Endodermal cell (in vitro differentiated cells): ENCODE data around the gene NOD1. TPM values are rescaled to one million over a fixed set of nuclear protein-coding genes. Genes with fewer than 3 reads are reported as not detected.

ENCODE experiments used
- DNase-seq: peaks from one replicate; pipeline ENCODE4 v3.0.0-alpha.2; 2017
- H3K27ac ChIP-seq: 2 replicates; pipeline ENCODE4 v1.5.1; 2013; ENCODE audit warnings: mild to moderate bottlenecking, low read depth, low read length, moderate library complexity
- H3K27me3 ChIP-seq: 2 replicates; pipeline ENCODE4 v1.6.1; 2013; ENCODE audit warnings: mild to moderate bottlenecking, low read length, moderate library complexity; ENCODE audit not compliant: insufficient read depth, control insufficient read depth, poor library complexity, severe bottlenecking
- H3K36me3 ChIP-seq: 2 replicates; pipeline ENCODE4 v1.7.0; 2013; ENCODE audit warnings: mild to moderate bottlenecking, low read length, moderate library complexity; ENCODE audit not compliant: control insufficient read depth, insufficient read depth
- H3K4me1 ChIP-seq: one replicate; pipeline ENCODE4 v1.7.0; 2013; ENCODE audit warnings: low read length; ENCODE audit not compliant: control insufficient read depth, insufficient read depth
- H3K4me3 ChIP-seq: 2 replicates; pipeline ENCODE4 v1.5.1; 2013; ENCODE audit warnings: mild to moderate bottlenecking, low read length, moderate library complexity
- H3K9ac ChIP-seq: 2 replicates; pipeline ENCODE4 v1.6.1; 2013; ENCODE audit warnings: mild to moderate bottlenecking, low read length, moderate library complexity; ENCODE audit not compliant: poor library complexity, severe bottlenecking; ENCODE audit errors: extremely low read depth
- H3K9me3 ChIP-seq: 2 replicates; pipeline ENCODE4 v1.6.1; 2013; ENCODE audit warnings: mild to moderate bottlenecking, low read length, moderate library complexity; ENCODE audit not compliant: control insufficient read depth
- H3K27ac Mint-ChIP-seq: 2 replicates; pipeline ENCODE4 v1.8.0; 2020; ENCODE audit warnings: mixed read lengths
- H3K27me3 Mint-ChIP-seq: 2 replicates; pipeline ENCODE4 v1.8.0; 2021; ENCODE audit warnings: mild to moderate bottlenecking, mixed read lengths; ENCODE audit not compliant: insufficient read depth
- H3K36me3 Mint-ChIP-seq: 2 replicates; pipeline ENCODE4 v1.8.0; 2020; ENCODE audit warnings: low read depth, mixed read lengths
- H3K4me1 Mint-ChIP-seq: 2 replicates; pipeline ENCODE4 v1.8.0; 2020; ENCODE audit warnings: mixed read lengths
- H3K4me3 Mint-ChIP-seq: 2 replicates; pipeline ENCODE4 v1.8.0; 2020; ENCODE audit warnings: mild to moderate bottlenecking, moderate library complexity, mixed read lengths
- H3K9me3 Mint-ChIP-seq: 2 replicates; pipeline ENCODE4 v1.8.0; 2020; ENCODE audit warnings: mild to moderate bottlenecking, mixed read lengths
- WGBS, 2 experiments: methylation state at CpG; one replicate each; pipeline versions ENCODE4 v1.1.5 to v1.1.7; 2013; ENCODE audit warnings: missing lambda C conversion rate in 2 of 2, mixed read lengths in 1 of 2; ENCODE audit not compliant: insufficient coverage in 1 of 2, insufficient read length in 1 of 2; 5-methylcytosine and 5-hydroxymethylcytosine counted together
- total RNA-seq, 2 donors: library from RNA; stranded (reverse); fragmentation: NEBNext Ultra II Directional in 1 of 2; extraction: Animal tissue kit (Norgen Biotek cat#: 25700) in 1 of 2; gene quantifications; 2 replicates in 1 of 2; 3 replicates in 1 of 2; pipeline ENCODE4 v1.2.1, GENCODE V29; 2021
- TF ChIP-seq, protein P1 (sequence below): fragments of 200-600 bp; sonication (generic); conservative IDR thresholded peaks from 2 replicates; pipeline ENCODE4 v1.5.0; 2021; ENCODE audit warnings: antibody characterized with exemption, mild to moderate bottlenecking

Gene NOD1
- total RNA-seq, 2 donors from 2014 or later: 3.3 to 3.4 TPM

DNA sequence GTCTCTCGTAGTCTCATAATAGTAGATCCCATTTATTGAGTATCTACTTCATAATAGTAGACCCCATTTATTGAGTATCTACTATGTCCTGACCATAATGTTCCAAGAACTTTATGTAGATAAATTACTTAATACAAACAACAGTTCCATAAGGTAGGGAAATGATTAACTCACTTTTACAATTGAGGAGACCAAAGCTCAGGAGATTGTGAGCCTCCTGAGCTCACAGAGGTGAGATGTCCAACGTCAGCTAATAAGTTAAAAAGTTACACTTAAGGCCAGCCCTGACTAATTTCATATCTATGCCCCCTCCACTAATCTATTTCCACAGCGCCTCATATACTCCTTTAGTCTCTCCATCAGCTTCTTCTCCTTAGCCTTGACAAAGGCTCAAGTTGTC is 43.6 kb upstream of the NOD1 start:
- Histone ChIP-seq H3K36me3 (no peaks in the 10 kb centered on the region), H3K4me1 (peaks cover 10% of the 10 kb centered on the region), H3K27me3 (peaks cover 54% of the 10 kb centered on the region), H3K9me3 (no peaks in the 10 kb centered on the region), H3K9ac (no peak overlapping the region), H3K4me3 (no peak overlapping the region), H3K27ac (no peak overlapping the region)
- H3K36me3 Mint-ChIP-seq: no peaks in the 10 kb centered on the region
- TF ChIP-seq, protein P1, sequence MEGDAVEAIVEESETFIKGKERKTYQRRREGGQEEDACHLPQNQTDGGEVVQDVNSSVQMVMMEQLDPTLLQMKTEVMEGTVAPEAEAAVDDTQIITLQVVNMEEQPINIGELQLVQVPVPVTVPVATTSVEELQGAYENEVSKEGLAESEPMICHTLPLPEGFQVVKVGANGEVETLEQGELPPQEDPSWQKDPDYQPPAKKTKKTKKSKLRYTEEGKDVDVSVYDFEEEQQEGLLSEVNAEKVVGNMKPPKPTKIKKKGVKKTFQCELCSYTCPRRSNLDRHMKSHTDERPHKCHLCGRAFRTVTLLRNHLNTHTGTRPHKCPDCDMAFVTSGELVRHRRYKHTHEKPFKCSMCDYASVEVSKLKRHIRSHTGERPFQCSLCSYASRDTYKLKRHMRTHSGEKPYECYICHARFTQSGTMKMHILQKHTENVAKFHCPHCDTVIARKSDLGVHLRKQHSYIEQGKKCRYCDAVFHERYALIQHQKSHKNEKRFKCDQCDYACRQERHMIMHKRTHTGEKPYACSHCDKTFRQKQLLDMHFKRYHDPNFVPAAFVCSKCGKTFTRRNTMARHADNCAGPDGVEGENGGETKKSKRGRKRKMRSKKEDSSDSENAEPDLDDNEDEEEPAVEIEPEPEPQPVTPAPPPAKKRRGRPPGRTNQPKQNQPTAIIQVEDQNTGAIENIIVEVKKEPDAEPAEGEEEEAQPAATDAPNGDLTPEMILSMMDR: no peak
- H3K27ac Mint-ChIP-seq: no peak overlapping the region
- no peak for DNase-seq
- 88 to 100% methylated on average over 1 to 3 of the region's 3 CpGs for WGBS, 2 experiments
- peaks cover 42% of the 10 kb centered on the region for H3K27me3 Mint-ChIP-seq
- peaks cover 4% of the 10 kb centered on the region for H3K4me1 Mint-ChIP-seq
- no peak overlapping the region for H3K4me3 Mint-ChIP-seq
- H3K9me3 Mint-ChIP-seq: no peaks in the 10 kb centered on the region

DNA sequence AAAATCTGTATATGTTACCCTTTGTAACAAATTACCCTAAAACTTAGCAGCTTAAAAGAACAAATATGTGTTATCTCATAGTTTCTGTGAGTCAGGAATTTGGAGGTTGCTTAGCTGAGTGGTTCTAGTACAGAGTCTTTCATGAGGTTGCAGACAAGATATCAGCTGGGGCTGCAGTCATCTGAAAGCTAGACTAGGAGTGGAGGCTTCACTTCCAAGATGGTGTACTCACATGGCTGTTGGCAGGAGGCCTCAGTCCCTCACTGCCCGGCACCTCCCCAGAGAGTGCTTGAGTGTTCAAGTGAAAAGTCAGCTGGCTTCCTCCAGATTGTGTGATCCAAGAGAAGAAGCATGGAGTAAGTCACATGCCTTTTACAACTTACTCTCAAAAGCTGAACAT is 42.9 kb upstream of the NOD1 start:
- H3K4me3 Mint-ChIP-seq: no peak overlapping the region
- no peaks in the 10 kb centered on the region for H3K36me3 ChIP-seq
- H3K4me3 ChIP-seq: no peak overlapping the region
- peaks cover 48% of the 10 kb centered on the region for H3K27me3 ChIP-seq
- TF ChIP-seq, protein P1: no peak
- H3K9me3 Mint-ChIP-seq: no peaks in the 10 kb centered on the region
- H3K27ac Mint-ChIP-seq: no peak overlapping the region
- no peaks in the 10 kb centered on the region for H3K9me3 ChIP-seq
- H3K4me1 Mint-ChIP-seq: peaks cover 4% of the 10 kb centered on the region
- no peak overlapping the region for H3K9ac ChIP-seq
- no peak overlapping the region for H3K27ac ChIP-seq
- H3K36me3 Mint-ChIP-seq: no peaks in the 10 kb centered on the region
- H3K27me3 Mint-ChIP-seq: peaks cover 44% of the 10 kb centered on the region
- no peak for DNase-seq
- H3K4me1 ChIP-seq: peaks cover 10% of the 10 kb centered on the region
- 100% methylated on average over 1 of the region's 1 CpG; no CpG with 5 or more reads in 1 of the 2 experiments for WGBS, 2 experiments

DNA sequence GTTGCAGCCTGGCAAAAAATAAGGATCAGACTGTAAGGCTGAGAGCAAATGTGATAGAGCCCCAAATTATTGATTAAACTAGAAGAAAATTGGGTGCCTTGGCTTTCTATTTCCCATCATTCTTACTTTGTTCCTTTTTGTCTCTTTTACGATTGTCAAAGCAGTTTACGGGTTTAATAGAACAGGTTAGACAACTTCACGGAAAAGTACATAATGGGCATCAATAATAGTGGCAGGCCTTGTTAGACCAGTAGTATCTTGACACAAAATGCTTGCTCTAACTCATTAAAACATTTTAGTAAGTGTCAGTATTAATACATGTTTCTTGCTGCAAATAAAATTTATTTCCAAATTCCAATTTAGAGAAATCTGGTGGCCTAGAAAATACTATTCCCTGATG is 40.5 kb upstream of the NOD1 start:
- WGBS, 2 experiments: 94 to 100% methylated on average over 1 to 3 of the region's 3 CpGs
- no peak overlapping the region for H3K27ac ChIP-seq
- Mint-ChIP-seq H3K27me3 (peaks cover 28% of the 10 kb centered on the region), H3K4me1 (peaks cover 4% of the 10 kb centered on the region), H3K27ac (no peak overlapping the region), H3K4me3 (no peak overlapping the region), H3K9me3 (no peaks in the 10 kb centered on the region), H3K36me3 (no peaks in the 10 kb centered on the region)
- H3K9me3 ChIP-seq: no peaks in the 10 kb centered on the region
- no peak overlapping the region for H3K4me3 ChIP-seq
- TF ChIP-seq, protein P1: no peak
- H3K4me1 ChIP-seq: peaks cover 10% of the 10 kb centered on the region
- no peaks in the 10 kb centered on the region for H3K36me3 ChIP-seq
- H3K9ac ChIP-seq: no peak overlapping the region
- peaks cover 50% of the 10 kb centered on the region for H3K27me3 ChIP-seq
- DNase-seq: no peak
